HG03571 (cell line): Measurements from ENCODE around the gene TNFRSF25.
"Not testable (repeated sequence)": the region's sequence is repeated elsewhere in the genome, so short reads cannot be mapped to it uniquely, and the experiment has no call there.

Experiments used
- ATAC-seq: cut with Tn5 transposase; IDR thresholded peaks from one replicate; pipeline ENCODE4 v1.9.1; 2021; ENCODE audit not compliant: unreplicated experiment

TNFRSF25 gene

GRCh38 chr1:6437012-6437700 lies 28.8 kb downstream of the TNFRSF25 start:
- not testable (repeated sequence) for ATAC-seq

- not testable (repeated sequence) for ATAC-seq
These were observed 29.7 kb downstream of the TNFRSF25 start for GRCh38 chr1:6436277-6436676.

- no peak for ATAC-seq
These were observed 30.4 kb downstream of the TNFRSF25 start for GRCh38 chr1:6435547-6435946.

- no peak for ATAC-seq
These were observed 30.8 kb downstream of the TNFRSF25 start for GRCh38 chr1:6435129-6435528.

GRCh38 chr1:6434186-6434585 lies 31.8 kb downstream of the TNFRSF25 start:
- no peak for ATAC-seq

- not testable (repeated sequence) for ATAC-seq
These were observed 34.1 kb downstream of the TNFRSF25 start for GRCh38 chr1:6431645-6432579.

GRCh38 chr1:6429660-6430411 lies 36.1 kb downstream of the TNFRSF25 start:
- ATAC-seq, result not testable (repeated sequence)

- not testable (repeated sequence) for ATAC-seq
These were observed 37.5 kb downstream of the TNFRSF25 start for GRCh38 chr1:6428453-6428852.

- ATAC-seq, result no peak
These were observed 38.3 kb downstream of the TNFRSF25 start for GRCh38 chr1:6427441-6428390.

- ATAC-seq, result no peak
These were observed 39.0 kb downstream of the TNFRSF25 start for GRCh38 chr1:6426972-6427350.

GRCh38 chr1:6426277-6426971 lies 39.5 kb downstream of the TNFRSF25 start:
- ATAC-seq, result no peak

- ATAC-seq, result no peak
These were observed 40.3 kb downstream of the TNFRSF25 start for GRCh38 chr1:6425658-6426057.

- no peak for ATAC-seq
These were observed 41.1 kb downstream of the TNFRSF25 start, which contains the start of gene ESPN for GRCh38 chr1:6424619-6425593. Gene ESPN, plus strand, starts transcription at chr1:6424776. Its CDS starts 180 bp downstream, at chr1:6424956.

GRCh38 chr1:6424000-6424565 lies 41.9 kb downstream of the TNFRSF25 start:
- ATAC-seq, result no peak

GRCh38 chr1:6423321-6423999 lies 42.5 kb downstream of the TNFRSF25 start:
- no peak for ATAC-seq

GRCh38 chr1:6421266-6421665 lies 44.7 kb downstream of the TNFRSF25 start:
- no peak for ATAC-seq

GRCh38 chr1:6420454-6421042 lies 45.4 kb downstream of the TNFRSF25 start:
- no peak for ATAC-seq
